Measurements from ENCODE around the gene HDHD5. TPM values are rescaled to one million over a fixed set of nuclear protein-coding genes. Genes with fewer than 3 reads are reported as not detected.

HDHD5 gene
- total RNA-seq, 6 experiments from 2014 or later: 15.3 to 23.5 (median 16.8) TPM

DNA sequence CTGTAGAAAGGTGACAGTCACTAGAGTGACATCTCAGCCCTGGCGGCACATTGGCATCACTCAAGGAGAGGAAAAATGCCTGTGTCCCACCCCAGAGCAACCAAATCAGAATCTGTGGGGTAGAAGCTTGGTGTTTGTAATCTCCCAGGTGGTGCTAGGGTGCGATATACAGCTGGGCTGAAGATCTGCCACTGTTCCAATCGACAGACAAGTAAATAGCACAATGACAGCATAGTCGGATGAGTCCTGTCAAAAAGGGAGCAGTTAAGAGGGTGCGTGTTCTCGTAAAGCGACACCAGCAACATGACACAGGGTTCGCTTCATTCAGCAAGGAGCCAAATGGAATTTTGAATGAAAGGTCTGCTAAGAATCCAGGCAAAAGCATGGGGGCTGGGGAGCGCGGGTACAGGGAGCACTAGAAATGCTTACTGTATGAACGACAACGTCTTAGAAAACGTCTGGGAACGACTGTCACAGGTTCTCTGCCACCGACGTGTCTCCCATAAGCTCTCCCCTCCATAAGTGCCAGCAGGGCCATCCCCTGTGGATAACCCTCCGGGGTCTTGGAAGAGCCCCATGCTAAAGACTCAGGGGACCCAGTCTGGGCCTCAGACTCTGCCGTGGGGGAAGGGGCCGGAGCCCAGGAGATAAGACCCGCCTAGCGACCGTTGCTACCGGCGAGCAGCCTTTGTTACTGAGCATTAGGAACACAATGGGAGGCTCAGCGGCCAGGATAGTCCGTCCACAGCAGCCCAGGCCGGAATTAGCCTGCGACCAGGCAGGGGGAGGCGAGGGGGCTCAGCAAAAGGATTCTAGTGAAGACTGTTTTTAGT, 39.3 kb upstream of the HDHD5 start:
- H3K27me3 Mint-ChIP-seq (ENCODE audit: insufficient read depth): peaks cover 14% of the 10 kb centered on the region
- DNase-seq: no peak
- H3K9me3 Mint-ChIP-seq: no peaks in the 10 kb centered on the region
- no peak overlapping the region for H3K4me3 Mint-ChIP-seq
- no peak overlapping the region for H3K27ac Mint-ChIP-seq
- TF ChIP-seq, protein P1, sequence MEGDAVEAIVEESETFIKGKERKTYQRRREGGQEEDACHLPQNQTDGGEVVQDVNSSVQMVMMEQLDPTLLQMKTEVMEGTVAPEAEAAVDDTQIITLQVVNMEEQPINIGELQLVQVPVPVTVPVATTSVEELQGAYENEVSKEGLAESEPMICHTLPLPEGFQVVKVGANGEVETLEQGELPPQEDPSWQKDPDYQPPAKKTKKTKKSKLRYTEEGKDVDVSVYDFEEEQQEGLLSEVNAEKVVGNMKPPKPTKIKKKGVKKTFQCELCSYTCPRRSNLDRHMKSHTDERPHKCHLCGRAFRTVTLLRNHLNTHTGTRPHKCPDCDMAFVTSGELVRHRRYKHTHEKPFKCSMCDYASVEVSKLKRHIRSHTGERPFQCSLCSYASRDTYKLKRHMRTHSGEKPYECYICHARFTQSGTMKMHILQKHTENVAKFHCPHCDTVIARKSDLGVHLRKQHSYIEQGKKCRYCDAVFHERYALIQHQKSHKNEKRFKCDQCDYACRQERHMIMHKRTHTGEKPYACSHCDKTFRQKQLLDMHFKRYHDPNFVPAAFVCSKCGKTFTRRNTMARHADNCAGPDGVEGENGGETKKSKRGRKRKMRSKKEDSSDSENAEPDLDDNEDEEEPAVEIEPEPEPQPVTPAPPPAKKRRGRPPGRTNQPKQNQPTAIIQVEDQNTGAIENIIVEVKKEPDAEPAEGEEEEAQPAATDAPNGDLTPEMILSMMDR (IDR thresholded peaks at IDR 0.05): no peak
- no peaks in the 10 kb centered on the region for H3K36me3 Mint-ChIP-seq (ENCODE audit: low read depth)
- no peaks in the 10 kb centered on the region for H3K4me1 Mint-ChIP-seq (ENCODE audit: low read depth)

DNA sequence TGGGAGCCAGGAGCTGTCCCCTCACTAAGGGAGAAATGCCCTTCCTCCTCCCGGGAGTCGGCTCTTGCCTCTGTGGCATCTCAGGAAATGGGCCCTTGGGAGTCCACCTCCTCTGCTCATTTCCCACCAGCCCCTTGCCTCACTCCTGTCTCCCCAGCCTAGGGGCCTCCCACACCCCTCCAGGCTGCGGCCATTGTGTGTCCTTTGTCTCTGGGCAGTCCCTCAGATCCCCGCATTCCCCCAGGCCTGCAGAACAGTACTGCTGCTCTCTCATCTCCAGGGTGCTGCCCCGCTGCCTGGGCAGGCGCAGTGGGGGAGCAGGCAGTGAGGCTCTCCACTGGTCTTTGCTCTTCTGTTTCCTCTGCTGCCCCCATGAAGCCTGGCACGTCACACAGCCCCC, 35.1 kb upstream of the HDHD5 start:
- DNase-seq: no peak
- H3K27ac Mint-ChIP-seq: no peak overlapping the region
- no peaks in the 10 kb centered on the region for H3K36me3 Mint-ChIP-seq (ENCODE audit: low read depth)
- no peak overlapping the region for H3K4me3 Mint-ChIP-seq
- peaks cover 15% of the 10 kb centered on the region for H3K27me3 Mint-ChIP-seq (ENCODE audit: insufficient read depth)
- TF ChIP-seq, protein P1 (IDR thresholded peaks at IDR 0.05): no peak
- peaks cover 10% of the 10 kb centered on the region for H3K4me1 Mint-ChIP-seq (ENCODE audit: low read depth)
- no peaks in the 10 kb centered on the region for H3K9me3 Mint-ChIP-seq

DNA sequence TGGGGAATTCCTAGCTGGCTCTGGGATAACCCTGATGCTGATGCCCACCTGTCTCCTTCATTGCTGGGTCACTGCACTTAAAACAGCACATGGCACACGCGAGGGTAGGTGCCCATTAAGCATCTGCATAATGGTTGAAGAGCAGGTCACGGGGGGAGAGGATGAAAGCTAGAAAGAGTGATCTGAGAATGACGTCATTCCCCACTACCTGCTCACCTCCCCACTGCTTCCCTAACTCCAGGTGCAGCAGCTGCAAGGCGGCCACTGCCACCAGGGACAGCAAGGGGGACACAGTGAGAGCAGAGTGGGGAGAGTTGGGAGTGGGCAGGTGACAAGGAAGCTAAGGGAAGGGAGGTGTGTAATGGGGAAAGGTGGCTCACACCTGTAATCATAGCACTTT, 33.1 kb upstream of the HDHD5 start:
- Mint-ChIP-seq H3K36me3 (ENCODE audit: low read depth) (no peaks in the 10 kb centered on the region), H3K4me3 (no peak overlapping the region), H3K4me1 (ENCODE audit: low read depth) (peaks cover 10% of the 10 kb centered on the region), H3K9me3 (no peaks in the 10 kb centered on the region), H3K27ac (no peak overlapping the region), H3K27me3 (ENCODE audit: insufficient read depth) (peaks cover 20% of the 10 kb centered on the region)
- no peak for DNase-seq
- TF ChIP-seq, protein P1 (IDR thresholded peaks at IDR 0.05): 0 out of 2 replicates have a peak, but pooled peaks have one; percentile 11

DNA sequence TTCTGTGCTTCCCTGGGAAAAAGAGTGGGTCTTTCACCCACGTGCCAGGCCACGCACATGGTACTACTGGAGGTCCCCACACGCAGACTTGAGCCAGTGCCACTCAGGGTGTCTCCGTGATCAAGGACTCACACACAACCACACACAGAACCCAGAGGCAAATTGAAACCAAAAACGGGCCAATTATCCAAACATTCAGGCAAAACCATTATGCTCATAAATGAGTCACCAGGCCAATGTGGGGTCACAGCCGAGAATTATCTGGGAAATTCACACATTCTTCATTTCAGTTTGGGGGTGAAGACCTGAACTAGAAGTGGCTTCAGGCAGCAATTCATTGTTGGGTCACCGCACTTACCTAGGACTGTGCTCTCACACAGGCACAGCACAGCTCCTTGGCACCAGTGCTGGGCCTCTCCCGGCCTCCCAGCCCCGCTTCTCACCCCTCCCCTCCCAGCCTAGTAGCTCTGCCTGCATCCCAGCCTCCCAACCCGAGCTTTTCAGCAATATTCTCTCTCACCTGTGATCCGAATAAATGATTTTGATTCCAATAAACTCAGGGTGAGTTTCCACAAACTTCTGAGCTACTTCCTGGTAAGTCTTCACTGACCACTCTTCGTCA, 32.2 kb upstream of the HDHD5 start:
- H3K4me1 Mint-ChIP-seq (ENCODE audit: low read depth): peaks cover 10% of the 10 kb centered on the region
- peak; percentile 69 for DNase-seq
- TF ChIP-seq, protein P1 (IDR thresholded peaks at IDR 0.05): no peak
- peaks cover 20% of the 10 kb centered on the region for H3K27me3 Mint-ChIP-seq (ENCODE audit: insufficient read depth)
- H3K4me3 Mint-ChIP-seq: peak overlapping the region; percentile 53
- no peaks in the 10 kb centered on the region for H3K9me3 Mint-ChIP-seq
- H3K27ac Mint-ChIP-seq: no peak overlapping the region
- no peaks in the 10 kb centered on the region for H3K36me3 Mint-ChIP-seq (ENCODE audit: low read depth)

DNA sequence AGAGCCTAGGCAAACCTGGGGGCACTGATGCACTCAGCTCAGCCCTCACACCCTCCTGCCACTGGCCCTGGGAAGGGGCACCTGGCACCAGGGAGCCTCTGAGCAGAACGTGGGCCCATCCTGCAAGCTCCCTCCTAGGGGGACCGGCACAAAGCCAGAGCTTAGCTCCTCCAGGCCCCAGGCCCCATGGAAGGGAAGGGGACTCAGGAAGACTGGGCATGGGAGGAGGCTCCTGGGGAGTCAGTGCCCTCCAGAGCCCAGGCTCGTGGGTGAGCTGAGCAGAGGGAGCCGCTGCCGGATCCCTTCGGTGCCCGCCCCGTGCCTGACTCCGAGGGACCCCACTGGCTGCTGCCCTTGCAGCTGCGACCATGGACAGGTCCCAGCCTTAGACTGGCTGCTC, 31.6 kb upstream of the HDHD5 start:
- DNase-seq: no peak
- Mint-ChIP-seq H3K4me1 (ENCODE audit: low read depth) (peaks cover 10% of the 10 kb centered on the region), H3K36me3 (ENCODE audit: low read depth) (no peaks in the 10 kb centered on the region), H3K27ac (no peak overlapping the region), H3K4me3 (peak overlapping the region; percentile 53; the same call in 1 of the 2 replicates), H3K9me3 (no peaks in the 10 kb centered on the region), H3K27me3 (ENCODE audit: insufficient read depth) (peaks cover 20% of the 10 kb centered on the region)
- TF ChIP-seq, protein P1 (IDR thresholded peaks at IDR 0.05): no peak

All from HFFc6 (cell line).